SU-DHL-6 (cell line): Measurements from ENCODE around the gene CANX.
"Not testable (repeated sequence)": the region's sequence is repeated elsewhere in the genome, so short reads cannot be mapped to it uniquely, and the experiment has no call there.

Experiments used
- H2AFZ ChIP-seq: fragments of 200-600 bp; sonication (generic); 2 replicates; pipeline ENCODE4 v1.6.1; 2014; ENCODE audit warnings: low read depth, mild to moderate bottlenecking, moderate library complexity, mixed read lengths, antibody characterized with exemption, low read length; ENCODE audit not compliant: severe bottlenecking
- H3F3A ChIP-seq: fragments of 200-600 bp; shearing (Covaris generic); 2 replicates; pipeline ENCODE4 v1.6.0; 2016; ENCODE audit warnings: antibody characterized with exemption, mild to moderate bottlenecking; ENCODE audit not compliant: insufficient read depth
- H3K27ac ChIP-seq: fragments of 200-600 bp; sonication (generic); 2 replicates; pipeline ENCODE4 v1.5.1; 2016; ENCODE audit warnings: low read depth, mild to moderate bottlenecking, low read length, moderate library complexity, mixed read lengths
- H3K27me3 ChIP-seq: fragments of 200-600 bp; sonication (generic), shearing (Covaris generic); 2 replicates; pipeline ENCODE4 v1.6.0; 2014; ENCODE audit warnings: mild to moderate bottlenecking, low read length
- H3K36me3 ChIP-seq: fragments of 200-600 bp; sonication (generic); 2 replicates; pipeline ENCODE4 v1.6.1; 2014; ENCODE audit warnings: mild to moderate bottlenecking, low read length, mixed read lengths
- H3K4me2 ChIP-seq: fragments of 300-600, 200-600 bp; shearing (Covaris generic), sonication (generic); 2 replicates; pipeline ENCODE4 v1.6.0; 2014; ENCODE audit warnings: low read length, low read depth, mild to moderate bottlenecking; ENCODE audit not compliant: poor library complexity, severe bottlenecking
- H3K4me3 ChIP-seq: fragments of 200-600 bp; sonication (generic); 2 replicates; pipeline ENCODE4 v1.5.1; 2014; ENCODE audit warnings: antibody characterized with exemption, low read length, mild to moderate bottlenecking, mixed read lengths; ENCODE audit not compliant: insufficient read depth, poor library complexity, severe bottlenecking
- H3K79me2 ChIP-seq: fragments of 200-600 bp; sonication (generic); 2 replicates; pipeline ENCODE4 v1.6.1; 2014; ENCODE audit warnings: mild to moderate bottlenecking, low read length, moderate library complexity; ENCODE audit not compliant: insufficient read depth
- H3K9ac ChIP-seq: fragments of 200-600 bp; sonication (generic); 2 replicates; pipeline ENCODE4 v1.7.0; 2014; ENCODE audit warnings: mild to moderate bottlenecking, low read length
- H3K9me2 ChIP-seq: fragments of 200-600 bp; sonication (generic); replicated peaks from 2 replicates; pipeline ENCODE4 v1.6.1; 2014; ENCODE audit warnings: low read length; ENCODE audit not compliant: insufficient read depth
- H3K9me3 ChIP-seq: fragments of 200-600 bp; sonication (generic); 2 replicates; pipeline ENCODE4 v1.6.1; 2014; ENCODE audit warnings: low read length, mixed read lengths; ENCODE audit not compliant: insufficient read depth
- H4K20me1 ChIP-seq: fragments of 200-600 bp; sonication (generic); 2 replicates; pipeline ENCODE4 v1.6.1; 2014; ENCODE audit warnings: low read depth, mild to moderate bottlenecking, antibody characterized with exemption, low read length, moderate library complexity, mixed read lengths
- CTCF ChIP-seq: fragments of 200-600 bp; sonication (generic); IDR thresholded peaks from one replicate; pipeline ENCODE4 v1.5.1; 2017; ENCODE audit warnings: antibody characterized with exemption, mild to moderate bottlenecking, low read length, moderate library complexity; ENCODE audit not compliant: insufficient read depth, poor library complexity, severe bottlenecking
- EZH2phosphoT487 ChIP-seq: fragments of 200-600 bp; sonication (generic), shearing (Covaris generic); conservative IDR thresholded peaks from 2 replicates; pipeline ENCODE4 v1.6.1; 2018; ENCODE audit warnings: mild to moderate bottlenecking, antibody characterized with exemption, low read length, moderate library complexity, mixed read lengths

The CANX gene

DNA sequence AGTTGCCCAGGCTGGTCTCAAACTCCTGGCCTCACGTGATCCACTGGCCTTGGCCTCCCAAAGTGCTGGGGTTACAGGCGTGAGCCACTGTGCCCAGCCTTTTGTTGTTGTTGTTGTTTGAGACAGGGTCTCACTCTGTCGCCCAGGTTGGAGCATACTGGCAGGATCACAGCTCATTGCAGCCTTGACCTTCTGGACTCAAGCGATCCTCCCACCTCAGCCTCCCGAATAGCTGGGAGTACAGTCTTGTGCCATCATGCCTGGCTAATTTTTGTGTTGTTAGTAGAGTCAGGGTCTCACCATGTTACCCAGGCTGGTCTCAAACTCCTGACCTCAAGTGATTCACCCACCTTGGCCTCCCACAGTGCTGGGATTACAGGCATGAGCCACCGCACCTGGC, 37.1 kb upstream of the CANX start:
- not testable (repeated sequence) for H3K4me3 ChIP-seq, H3K9me2 ChIP-seq, H3K27me3 ChIP-seq, H3K4me2 ChIP-seq, H3K9ac ChIP-seq, H3F3A ChIP-seq, H3K9me3 ChIP-seq, H4K20me1 ChIP-seq, H3K79me2 ChIP-seq, H2AFZ ChIP-seq, H3K27ac ChIP-seq, H3K36me3 ChIP-seq

DNA sequence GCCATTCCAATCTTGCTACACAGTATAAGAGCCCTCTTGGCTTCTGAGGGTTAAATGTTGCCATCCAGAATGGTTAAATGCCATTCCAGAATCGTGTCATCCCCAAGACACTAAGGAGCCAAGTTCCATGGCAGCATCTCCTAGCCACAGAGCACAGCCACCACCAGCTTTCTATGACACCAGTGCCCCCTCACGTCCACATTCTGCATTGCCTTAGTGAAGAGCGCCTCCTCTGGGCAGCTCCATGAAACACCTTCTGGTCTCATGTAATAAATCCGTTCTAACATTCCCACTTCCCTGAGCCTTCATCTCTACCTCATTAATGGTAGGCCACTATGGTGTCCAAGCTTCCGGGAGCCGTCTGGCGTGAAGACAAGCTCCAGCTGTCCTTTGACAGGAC, 30.4 kb upstream of the CANX start:
- H3K27me3 ChIP-seq = no peaks in the 10 kb centered on the region
- no peak overlapping the region for H3K27ac ChIP-seq
- no peaks in the 10 kb centered on the region for H3K9me3 ChIP-seq
- TF ChIP-seq CTCF (peak; percentile 96), EZH2phosphoT487 (no peak)
- H3K4me2 ChIP-seq = no peak overlapping the region
- no peak overlapping the region for H3K9ac ChIP-seq
- H3K9me2 ChIP-seq = no peaks in the 10 kb centered on the region
- H3F3A ChIP-seq = no peaks in the 10 kb centered on the region
- H3K36me3 ChIP-seq = no peaks in the 10 kb centered on the region
- no peaks in the 10 kb centered on the region for H4K20me1 ChIP-seq
- no peak overlapping the region for H3K4me3 ChIP-seq
- H3K79me2 ChIP-seq = no peaks in the 10 kb centered on the region
- no peak overlapping the region for H2AFZ ChIP-seq

- Histone ChIP-seq H3K9ac (peak overlapping the region; percentile 94), H3K79me2 (peaks cover 9% of the 10 kb centered on the region), H3K36me3 (no peaks in the 10 kb centered on the region), H3K9me2 (no peaks in the 10 kb centered on the region), H3K9me3 (no peaks in the 10 kb centered on the region), H3K4me3 (peak overlapping the region; percentile 86), H3K27ac (peak overlapping the region; percentile 72), H3K4me2 (peak overlapping the region; percentile 56), H3F3A (peaks cover 7% of the 10 kb centered on the region; the same call in 1 of the 2 replicates), H3K27me3 (no peaks in the 10 kb centered on the region), H4K20me1 (no peaks in the 10 kb centered on the region), H2AFZ (peak overlapping the region; percentile 80)
- TF ChIP-seq EZH2phosphoT487 = no peak
- no peak for TF ChIP-seq CTCF
Observed at GRCh38 chr5:179678223-179679013, 20.3 kb upstream of the CANX start.

- TF ChIP-seq EZH2phosphoT487 = no peak
- peak; percentile 23 for TF ChIP-seq CTCF
- H3K9me2 ChIP-seq = no peaks in the 10 kb centered on the region
- H3K4me3 ChIP-seq = peak overlapping the region; percentile 86
- peaks cover 9% of the 10 kb centered on the region for H3K79me2 ChIP-seq
- peak overlapping the region; percentile 56 for H3K4me2 ChIP-seq
- H2AFZ ChIP-seq = peak overlapping the region; percentile 52
- no peaks in the 10 kb centered on the region for H3K27me3 ChIP-seq
- H4K20me1 ChIP-seq = no peaks in the 10 kb centered on the region
- H3K9me3 ChIP-seq = no peaks in the 10 kb centered on the region
- H3K9ac ChIP-seq = peak overlapping the region; percentile 94
- H3F3A ChIP-seq = peaks cover 10% of the 10 kb centered on the region; the same call in 1 of the 2 replicates
- peak overlapping the region; percentile 72 for H3K27ac ChIP-seq
- no peaks in the 10 kb centered on the region for H3K36me3 ChIP-seq
Observed at GRCh38 chr5:179679014-179679674, 19.6 kb upstream of the CANX start.
